Common myeloid progenitor, CD34-positive (primary cell): ENCODE results near the gene DOCK3.

Source experiments
- CTCF ChIA-PET: fragments of 350-600 bp; sonication (Branson Sonifier 250); formaldehyde crosslinking; loops from one replicate; lab custom pipeline; 2021; ENCODE audit warnings: antibody characterized with exemption; lab: Charles Lee
- POLR2A ChIA-PET: fragments of 350-600 bp; sonication (Branson Sonifier 250); formaldehyde crosslinking; loops from one replicate; lab custom pipeline; 2021; ENCODE audit warnings: antibody characterized with exemption; lab: Charles Lee
- DNase-seq, 3 donors: peaks; one replicate each; pipeline versions ENCODE4 v3.0.0 to v3.0.0-alpha.2; 2013
- H3K27ac ChIP-seq, 2 experiments: 1 replicate in 1 of 2; 2 replicates in 1 of 2; pipeline ENCODE4 v1.7.0; 2013; ENCODE audit warnings: inconsistent platforms in 2 of 2, low read length in 2 of 2, mild to moderate bottlenecking in 2 of 2, low read depth in 1 of 2, moderate library complexity in 1 of 2; ENCODE audit not compliant: severe bottlenecking in 2 of 2, insufficient read depth in 1 of 2, poor library complexity in 1 of 2
- H3K27me3 ChIP-seq, 5 experiments: replicated peaks in 2 of 5; 1 replicate in 3 of 5; 2 replicates in 2 of 5; pipeline versions ENCODE4 v1.6.1 to v1.7.0; 2013; ENCODE audit warnings: low read length in 4 of 5, mild to moderate bottlenecking in 2 of 5, moderate library complexity in 2 of 5, inconsistent platforms in 1 of 5; ENCODE audit not compliant: insufficient read depth in 5 of 5, control insufficient read depth in 4 of 5
- H3K36me3 ChIP-seq, 4 experiments: 1 replicate in 2 of 4; 2 replicates in 2 of 4; pipeline versions ENCODE4 v1.6.1 to v1.7.0; 2013; ENCODE audit warnings: low read length in 3 of 4, control low read depth in 1 of 4, mild to moderate bottlenecking in 1 of 4; ENCODE audit not compliant: control insufficient read depth in 4 of 4, insufficient read depth in 4 of 4
- H3K4me1 ChIP-seq, 4 experiments: 1 replicate in 3 of 4; 2 replicates in 1 of 4; pipeline versions ENCODE4 v1.6.1 to v1.7.1; 2013; ENCODE audit warnings: low read length in 3 of 4, mild to moderate bottlenecking in 3 of 4, control low read depth in 1 of 4, inconsistent platforms in 1 of 4, moderate library complexity in 1 of 4; ENCODE audit not compliant: control insufficient read depth in 4 of 4, insufficient read depth in 4 of 4; ENCODE audit errors: control extremely low read depth in 1 of 4
- H3K4me3 ChIP-seq, 7 experiments: 1 replicate in 4 of 7; 2 replicates in 3 of 7; pipeline versions ENCODE4 v1.5.1 to v1.7.0; 2013; ENCODE audit warnings: mild to moderate bottlenecking in 7 of 7, low read length in 6 of 7, moderate library complexity in 6 of 7, inconsistent platforms in 2 of 7, low read depth in 2 of 7, control low read depth in 1 of 7; ENCODE audit not compliant: insufficient read depth in 4 of 7, control insufficient read depth in 1 of 7; ENCODE audit errors: extremely low read depth in 1 of 7
- H3K9me3 ChIP-seq, 5 experiments: 1 replicate in 4 of 5; 2 replicates in 1 of 5; pipeline versions ENCODE4 v1.6.1 to v1.7.1; 2013; ENCODE audit warnings: low read length in 4 of 5, mild to moderate bottlenecking in 2 of 5, inconsistent platforms in 1 of 5, low read depth in 1 of 5, moderate library complexity in 1 of 5; ENCODE audit not compliant: control insufficient read depth in 4 of 5, insufficient read depth in 2 of 5; ENCODE audit errors: control extremely low read depth in 1 of 5
- WGBS: methylation state at CpG from one replicate; pipeline ENCODE4 v1.1.5; 2013; ENCODE audit not compliant: insufficient coverage; 5-methylcytosine and 5-hydroxymethylcytosine counted together

Gene DOCK3

DNA sequence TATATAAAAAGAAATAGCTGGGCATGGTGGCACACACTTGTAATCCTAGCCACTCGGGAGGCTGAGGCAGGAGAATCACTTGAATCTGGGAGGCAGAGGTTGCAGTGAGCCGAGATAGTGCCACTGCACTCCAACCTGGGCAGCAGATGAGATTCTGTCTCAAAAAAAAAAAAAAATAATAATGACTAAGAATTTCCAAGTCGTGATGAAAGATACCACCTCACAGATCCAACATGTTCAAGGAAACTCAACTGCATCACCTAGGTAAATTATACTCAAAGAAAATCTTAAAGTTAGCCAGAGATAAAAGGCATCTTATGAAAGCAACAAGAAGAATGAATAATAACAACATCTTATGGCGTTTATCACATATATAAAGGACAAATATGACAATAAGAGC, 50.1 kb downstream of the DOCK3 start:
- DNase-seq: no peak
- no peak overlapping the region for H3K4me3 ChIP-seq
- no peaks in the 10 kb centered on the region for H3K36me3 ChIP-seq
- 100% methylated on average over 1 of the region's 4 CpGs for WGBS
- no peak overlapping the region for H3K27ac ChIP-seq
- ChIA-PET CTCF (no interaction called here), POLR2A (no interaction called here)
- peaks cover 0 to 4% (median 2%) of the 10 kb centered on the region in 5 experiments for H3K9me3 ChIP-seq
- no peaks in the 10 kb centered on the region for H3K27me3 ChIP-seq
- no peaks in the 10 kb centered on the region for H3K4me1 ChIP-seq

DNA sequence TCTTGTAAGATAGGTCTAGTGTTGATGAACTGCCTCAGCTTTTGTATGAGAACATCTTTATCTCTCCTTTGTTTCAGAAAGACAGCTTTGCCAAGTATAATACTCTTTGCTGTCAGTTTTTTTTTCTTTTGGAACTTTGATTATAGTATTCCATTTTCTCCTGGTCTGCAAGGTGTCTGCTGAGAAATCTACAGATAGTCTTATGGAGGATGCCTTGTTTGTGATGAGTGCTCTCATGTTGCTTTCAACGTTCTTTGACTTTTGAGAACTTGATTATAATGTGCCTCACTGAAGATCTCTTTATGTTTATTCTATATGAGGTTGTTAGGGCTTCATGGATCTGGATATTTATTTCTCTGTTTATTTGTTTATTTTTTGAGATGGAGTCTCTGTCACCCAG, 60.3 kb downstream of the DOCK3 start:
- CTCF ChIA-PET: no interaction called here
- H3K9me3 ChIP-seq: peaks cover 0 to 2% (median 0%) of the 10 kb centered on the region in 5 experiments
- POLR2A ChIA-PET: no interaction called here

GRCh38 chr3:50737193-50737905, 62.6 kb downstream of the DOCK3 start:
- Histone ChIP-seq H3K36me3 (no peaks in the 10 kb centered on the region), H3K27ac (no peak overlapping the region), H3K9me3 (peaks cover 0 to 4% (median 0%) of the 10 kb centered on the region in 5 experiments), H3K4me1 (no peaks in the 10 kb centered on the region), H3K4me3 (no peak overlapping the region), H3K27me3 (no peaks in the 10 kb centered on the region)
- ChIA-PET POLR2A (no interaction called here), CTCF (no interaction called here)
- no peak for DNase-seq
- WGBS: no CpG with 5 or more reads among the region's 1 CpG

More for the DNA sequence above, 60.3 kb downstream of the DOCK3 start:
- WGBS: no CpG with 5 or more reads among the region's 1 CpG
- no peak for DNase-seq
- H3K27me3 ChIP-seq: no peaks in the 10 kb centered on the region
- H3K36me3 ChIP-seq: no peaks in the 10 kb centered on the region
- no peak overlapping the region for H3K4me3 ChIP-seq
- no peak overlapping the region for H3K27ac ChIP-seq
- no peaks in the 10 kb centered on the region for H3K4me1 ChIP-seq

DNA sequence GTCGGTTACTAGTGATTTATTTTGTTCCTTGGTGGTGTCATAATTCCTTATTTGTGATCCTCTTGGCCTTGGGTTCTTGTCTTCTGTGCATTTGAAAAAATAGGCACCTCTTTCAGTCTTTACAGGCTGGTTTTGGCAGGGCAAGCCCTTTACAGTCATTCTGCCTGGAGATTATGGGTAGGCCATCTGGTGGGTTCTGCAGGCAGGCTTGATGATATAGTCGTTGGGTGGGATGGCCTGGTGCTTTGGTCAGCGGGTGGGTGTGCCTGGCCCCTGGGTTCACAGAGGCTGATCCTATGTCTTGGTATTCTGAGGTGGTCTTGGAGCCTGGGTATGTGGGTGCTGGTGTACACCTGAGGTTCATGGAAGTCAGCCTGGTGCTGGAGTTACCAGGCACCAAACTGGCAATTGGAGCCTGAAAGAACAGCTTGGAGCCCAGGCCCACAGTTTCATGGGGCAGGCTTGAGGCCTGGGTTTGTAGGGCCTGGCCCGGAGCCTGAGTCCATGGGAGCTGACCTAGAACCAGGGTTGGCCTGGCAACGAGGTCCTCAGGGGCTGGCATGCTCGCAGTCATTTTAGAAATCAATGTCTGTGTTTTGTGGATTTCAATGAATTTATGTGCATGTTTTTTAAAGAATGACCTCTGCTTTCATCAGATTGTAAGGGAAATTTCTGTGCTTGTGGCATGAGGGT, 63.3 kb downstream of the DOCK3 start:
- peaks cover 0 to 4% (median 0%) of the 10 kb centered on the region in 5 experiments for H3K9me3 ChIP-seq
- H3K36me3 ChIP-seq: no peaks in the 10 kb centered on the region
- no peaks in the 10 kb centered on the region for H3K4me1 ChIP-seq
- ChIA-PET CTCF (no interaction called here), POLR2A (no interaction called here)
- no peak overlapping the region for H3K4me3 ChIP-seq
- 95% methylated on average over 4 of the region's 6 CpGs for WGBS
- H3K27ac ChIP-seq: no peak overlapping the region
- H3K27me3 ChIP-seq: no peaks in the 10 kb centered on the region
- DNase-seq: no peak

- H3K4me1 ChIP-seq: no peaks in the 10 kb centered on the region
- no peaks in the 10 kb centered on the region for H3K27me3 ChIP-seq
- peaks cover 0 to 5% (median 0%) of the 10 kb centered on the region in 5 experiments for H3K9me3 ChIP-seq
- WGBS: no CpG with 5 or more reads among the region's 1 CpG
- ChIA-PET CTCF (no interaction called here), POLR2A (no interaction called here)
- H3K27ac ChIP-seq: no peak overlapping the region
- no peak for DNase-seq
- H3K36me3 ChIP-seq: no peaks in the 10 kb centered on the region
- H3K4me3 ChIP-seq: no peak overlapping the region
Observed at GRCh38 chr3:50743643-50744042, 68.9 kb downstream of the DOCK3 start.

GRCh38 chr3:50749822-50750221, 75.1 kb downstream of the DOCK3 start:
- no CpG with 5 or more reads among the region's 5 CpGs for WGBS
- no peaks in the 10 kb centered on the region for H3K4me1 ChIP-seq
- POLR2A ChIA-PET: no interaction called here
- no peaks in the 10 kb centered on the region for H3K36me3 ChIP-seq
- H3K27me3 ChIP-seq: no peaks in the 10 kb centered on the region
- peaks cover 0 to 5% (median 0%) of the 10 kb centered on the region in 5 experiments for H3K9me3 ChIP-seq
- no peak overlapping the region for H3K4me3 ChIP-seq
- no peak for DNase-seq
- no peak overlapping the region for H3K27ac ChIP-seq
- CTCF ChIA-PET: no interaction called here

- Histone ChIP-seq H3K27ac (no peak overlapping the region), H3K36me3 (no peaks in the 10 kb centered on the region), H3K4me1 (no peaks in the 10 kb centered on the region), H3K9me3 (peaks cover 0 to 16% (median 0%) of the 10 kb centered on the region in 5 experiments), H3K27me3 (peaks cover 0 to 3% (median 0%) of the 10 kb centered on the region in 5 experiments), H3K4me3 (no peak overlapping the region)
- no CpG with 5 or more reads among the region's 5 CpGs for WGBS
- ChIA-PET CTCF (no interaction called here), POLR2A (no interaction called here)
- no peak for DNase-seq
Observed at GRCh38 chr3:50759015-50759414, 84.3 kb downstream of the DOCK3 start.
